Measurements from ENCODE around the gene DYNC1H1. TPM values are rescaled to one million over a fixed set of nuclear protein-coding genes. Genes with fewer than 3 reads are reported as not detected.

The DYNC1H1 gene
- total RNA-seq, 1 donor from 2014 or later, result 735 TPM

Other genes with a start within 250 kb of the DYNC1H1 start
- 95.0 to 111 TPM (median 98.1 TPM) in 3 replicates for gene PPP2R5C, start 202.9 kb upstream of the DYNC1H1 start, total RNA-seq
- 239 to 400 TPM (median 242 TPM) in 3 replicates for gene HSP90AA1, start 122.5 kb downstream of the DYNC1H1 start, total RNA-seq
- gene WDR20, start 175.3 kb downstream of the DYNC1H1 start, total RNA-seq, result 20.8 to 28.8 TPM (median 23.0 TPM) in 3 replicates